ACHN (cell line): ENCODE results near the gene VPS72.

ENCODE experiments used
- DNase-seq: peaks from one replicate; pipeline ENCODE4 v3.0.0-alpha.2; 2015
- in situ Hi-C: cut with HindIII; loops from 2 replicates; pipeline ENCODE4 v1.10.0; 2017; ENCODE audit warnings: low sequenced_read_pairs, low pct_ligation_motif_present, low pct_unique_long_range_greater_than_20kb

VPS72 gene

DNA sequence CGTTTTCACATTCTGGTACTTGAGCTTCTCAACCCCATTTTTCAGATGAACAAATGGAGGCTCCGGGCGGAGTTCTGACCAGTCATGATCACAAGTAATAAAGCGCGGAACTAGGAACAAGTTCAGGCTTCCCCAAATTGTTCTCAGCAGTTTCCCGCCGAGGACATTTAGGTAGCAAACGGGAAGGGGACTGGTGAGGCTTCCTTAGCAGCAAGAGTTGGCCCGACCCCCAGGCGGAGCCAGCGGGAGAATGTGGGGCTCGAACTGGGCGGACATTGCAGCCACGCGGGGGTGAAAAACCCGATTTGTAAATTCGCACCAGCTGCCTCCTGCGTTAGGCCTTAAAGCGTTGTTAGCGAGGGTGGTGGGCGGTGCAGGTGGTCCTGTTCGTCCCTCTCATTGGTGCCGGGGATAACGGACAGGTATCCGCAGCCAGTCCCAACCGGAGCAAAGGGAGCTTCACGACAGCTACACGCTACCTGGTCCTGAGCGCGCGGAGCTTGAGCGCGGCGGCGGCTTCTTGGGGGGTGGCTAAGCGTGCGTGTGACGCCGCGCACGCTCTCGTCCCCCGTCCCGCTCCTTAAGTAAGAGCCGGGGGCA lies 58.9 kb downstream of the VPS72 start:
- no peak for DNase-seq
- in situ Hi-C loops, result no loop called here

DNA sequence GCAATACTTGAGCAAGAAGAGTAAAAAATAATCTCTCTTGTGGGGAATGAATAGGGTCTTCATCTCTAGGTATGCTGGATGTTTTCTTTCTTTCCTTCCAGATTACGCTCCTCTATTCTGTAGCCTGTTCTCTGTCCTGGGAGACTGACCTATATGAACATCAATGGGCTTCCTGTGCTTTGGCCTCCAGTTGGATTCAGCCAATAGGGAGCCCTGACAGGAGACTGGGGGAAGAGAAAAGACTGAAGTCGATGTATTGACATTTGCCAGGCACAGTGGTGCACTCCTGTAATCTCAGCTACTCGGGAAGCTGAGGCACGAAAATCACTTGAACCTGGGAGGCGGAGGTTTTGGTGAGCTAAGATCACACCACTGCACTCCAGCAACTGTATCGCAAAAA lies 61.2 kb downstream of the VPS72 start:
- in situ Hi-C loops, result no loop called here
- no peak for DNase-seq
